Measurements from ENCODE around the gene RBM14. TPM values are rescaled to one million over a fixed set of nuclear protein-coding genes. Genes with fewer than 3 reads are reported as not detected.

RBM14 gene
- total and polyA plus RNA-seq, 2 of the 4 experiments (the other 2 are of a cell fraction): 9.3 to 31.1 TPM

DNA sequence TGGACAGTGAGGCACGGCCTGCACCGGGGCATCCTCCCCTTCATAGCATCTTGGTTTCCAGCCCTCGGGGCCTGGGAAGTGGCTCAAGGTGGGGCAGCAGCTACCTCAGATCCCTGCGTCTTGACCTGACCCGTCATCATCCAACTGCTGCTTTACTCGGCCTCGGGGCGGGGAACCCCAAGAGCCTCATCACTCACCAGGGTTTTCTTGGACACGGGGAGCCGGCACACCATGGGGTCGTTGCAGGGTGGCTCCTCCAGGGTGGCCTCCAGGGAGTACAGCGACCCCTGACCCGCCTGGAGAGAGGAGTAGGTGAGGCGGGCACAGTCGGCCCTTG lies 48.7 kb upstream of the RBM14 start:
- BruUV-seq (replicated peaks): no TSS peak

More for the DNA sequence above, 48.7 kb upstream of the RBM14 start:
- Histone ChIP-seq H3K4me2 (ENCODE audit: low read depth, low read length) (peak overlapping the region; percentile 49; the same call in 1 of the 2 replicates), H2AK9ac (replicated peaks; ENCODE audit: low read depth, low read length, poor library complexity) (peak overlapping the region; percentile 78), H3K27me3 (ENCODE audit: control insufficient read depth, insufficient read depth, low read length) (peaks cover 2% of the 10 kb centered on the region; the same call in 1 of the 2 replicates), H3K4ac (ENCODE audit: low read depth, low read length) (no peak overlapping the region), H4K8ac (ENCODE audit: low read depth in 2 of 2, low read length in 2 of 2) (no peak overlapping the region; a peak in 1 of 4 replicates), H3K9ac (ENCODE audit: low read depth, low read length) (no peak overlapping the region), H3K4me1 (ENCODE audit: control insufficient read depth, insufficient read depth, low read length) (peaks cover 3% of the 10 kb centered on the region; the same call in 1 of the 2 replicates), H2BK120ac (ENCODE audit: low read depth, low read length) (no peak overlapping the region), H4K20me1 (ENCODE audit: insufficient read depth, low read length) (no peaks in the 10 kb centered on the region), H4K91ac (ENCODE audit: insufficient read depth, low read depth, low read length) (no peak overlapping the region), H3K23ac (ENCODE audit: low read depth, low read length) (no peak overlapping the region), H2BK5ac (ENCODE audit: low read depth, low read length, poor library complexity, severe bottlenecking) (no peak overlapping the region), H3K18ac (ENCODE audit: low read depth, low read length) (no peak overlapping the region), H4K5ac (ENCODE audit: low read depth, low read length) (no peak overlapping the region), H2BK20ac (ENCODE audit: low read depth, low read length) (no peak overlapping the region), H3K36me3 (ENCODE audit: control insufficient read depth, insufficient read depth, low read length) (peaks cover 3% of the 10 kb centered on the region; the same call in 1 of the 2 replicates), H3K9me3 (ENCODE audit: control insufficient read depth, insufficient read depth, low read length) (no peaks in the 10 kb centered on the region), H2AFZ (replicated peaks; ENCODE audit: low read length, poor library complexity) (peak overlapping the region; percentile 95), H3K4me3 (ENCODE audit: insufficient read depth, low read depth, low read length) (peak overlapping the region; percentile 41; the same call in 1 of the 2 replicates), H3K56ac (ENCODE audit: extremely low read depth, insufficient read depth, low read length) (no peak overlapping the region), H2AK5ac (ENCODE audit: low read depth, low read length) (no peak overlapping the region), H2BK15ac (ENCODE audit: low read depth, low read length) (no peak overlapping the region), H3K79me1 (ENCODE audit: low read depth in 1 of 2, low read length in 2 of 2) (no peaks in the 10 kb centered on the region), H3K27ac (ENCODE audit: insufficient read depth, low read length) (no peak overlapping the region), H3K14ac (replicated peaks; ENCODE audit: low read depth, low read length) (no peak overlapping the region), H3K9me1 (ENCODE audit: insufficient read depth, low read length) (peaks cover 6% of the 10 kb centered on the region; the same call in 1 of the 2 replicates)
- intact Hi-C loops (cut with micrococcal nuclease): no loop called here
- WGBS, 2 experiments (ENCODE audit: extremely low coverage in 2 of 2, insufficient read length in 1 of 2): no CpG with 5 or more reads among the region's 15 CpGs
- ATAC-seq (ENCODE audit: low read depth) (no peak), DNase-seq (no peak)
- CTCF ChIA-PET: no interaction called here
- TF ChIP-seq MAZ (IDR thresholded peaks at IDR 0.05; ENCODE audit: borderline replicate concordance, low read depth, low read length) (no peak), CEBPB (IDR thresholded peaks at IDR 0.05; ENCODE audit: low read depth, low read length) (no peak), FOS (IDR thresholded peaks at IDR 0.05; ENCODE audit: low read depth, low read length) (no peak), RAD21 (IDR thresholded peaks at IDR 0.05; ENCODE audit: low read length) (no peak), RCOR1 (IDR thresholded peaks at IDR 0.05; ENCODE audit: insufficient replicate concordance, low read length) (no peak), MXI1 (IDR thresholded peaks at IDR 0.05; ENCODE audit: borderline replicate concordance, low read depth, low read length) (no peak), ELK1 (IDR thresholded peaks at IDR 0.05; ENCODE audit: borderline replicate concordance, low read depth, low read length) (no peak), RFX5 (IDR thresholded peaks at IDR 0.05; ENCODE audit: low read depth, low read length) (no peak), MAFK (IDR thresholded peaks at IDR 0.05; ENCODE audit: low read depth, low read length) (no peak), CHD1 (IDR thresholded peaks at IDR 0.05; ENCODE audit: low read depth, low read length) (no peak), BHLHE40 (IDR thresholded peaks at IDR 0.05; ENCODE audit: low read depth, low read length) (no peak), POLR2A (IDR thresholded peaks at IDR 0.05; ENCODE audit: low read depth, low read length) (no peak), SMC3 (IDR thresholded peaks at IDR 0.05; ENCODE audit: low read depth, low read length) (no peak), NFE2L2 (IDR thresholded peaks at IDR 0.05; ENCODE audit: low read depth, low read length) (no peak)
- TF ChIP-seq, protein P1, sequence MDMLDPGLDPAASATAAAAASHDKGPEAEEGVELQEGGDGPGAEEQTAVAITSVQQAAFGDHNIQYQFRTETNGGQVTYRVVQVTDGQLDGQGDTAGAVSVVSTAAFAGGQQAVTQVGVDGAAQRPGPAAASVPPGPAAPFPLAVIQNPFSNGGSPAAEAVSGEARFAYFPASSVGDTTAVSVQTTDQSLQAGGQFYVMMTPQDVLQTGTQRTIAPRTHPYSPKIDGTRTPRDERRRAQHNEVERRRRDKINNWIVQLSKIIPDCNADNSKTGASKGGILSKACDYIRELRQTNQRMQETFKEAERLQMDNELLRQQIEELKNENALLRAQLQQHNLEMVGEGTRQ (IDR thresholded peaks at IDR 0.05; ENCODE audit: low read depth, low read length): no peak
- TF ChIP-seq, protein P2, sequence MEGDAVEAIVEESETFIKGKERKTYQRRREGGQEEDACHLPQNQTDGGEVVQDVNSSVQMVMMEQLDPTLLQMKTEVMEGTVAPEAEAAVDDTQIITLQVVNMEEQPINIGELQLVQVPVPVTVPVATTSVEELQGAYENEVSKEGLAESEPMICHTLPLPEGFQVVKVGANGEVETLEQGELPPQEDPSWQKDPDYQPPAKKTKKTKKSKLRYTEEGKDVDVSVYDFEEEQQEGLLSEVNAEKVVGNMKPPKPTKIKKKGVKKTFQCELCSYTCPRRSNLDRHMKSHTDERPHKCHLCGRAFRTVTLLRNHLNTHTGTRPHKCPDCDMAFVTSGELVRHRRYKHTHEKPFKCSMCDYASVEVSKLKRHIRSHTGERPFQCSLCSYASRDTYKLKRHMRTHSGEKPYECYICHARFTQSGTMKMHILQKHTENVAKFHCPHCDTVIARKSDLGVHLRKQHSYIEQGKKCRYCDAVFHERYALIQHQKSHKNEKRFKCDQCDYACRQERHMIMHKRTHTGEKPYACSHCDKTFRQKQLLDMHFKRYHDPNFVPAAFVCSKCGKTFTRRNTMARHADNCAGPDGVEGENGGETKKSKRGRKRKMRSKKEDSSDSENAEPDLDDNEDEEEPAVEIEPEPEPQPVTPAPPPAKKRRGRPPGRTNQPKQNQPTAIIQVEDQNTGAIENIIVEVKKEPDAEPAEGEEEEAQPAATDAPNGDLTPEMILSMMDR (conservative IDR thresholded peaks at IDR 0.05; ENCODE audit: low read depth, low read length): no peak
- dilution Hi-C loops (cut with HindIII; ENCODE audit: low sequenced_read_pairs, unreplicated experiment): no loop called here
- POLR2A ChIA-PET (ENCODE audit: unreplicated experiment): interaction anchor here (0.6 kb wide), 1 partner anchor 71 kb away, joined by 4 read pairs; the partner anchor contains the start of gene RBM4
- in situ Hi-C loops (cut with MboI; ENCODE audit: low sequenced_read_pairs): no loop called here

All from IMR-90 (cell line).